ENCODE data around the gene RBFOX2. TPM values are rescaled to one million over a fixed set of nuclear protein-coding genes. Genes with fewer than 3 reads are reported as not detected.

RBFOX2 gene
- total and polyA plus RNA-seq, 2 of the 13 experiments (the other 11 are each of a cell fraction or from before 2014, with no cell fraction given): 37.3 to 40.4 TPM

DNA sequence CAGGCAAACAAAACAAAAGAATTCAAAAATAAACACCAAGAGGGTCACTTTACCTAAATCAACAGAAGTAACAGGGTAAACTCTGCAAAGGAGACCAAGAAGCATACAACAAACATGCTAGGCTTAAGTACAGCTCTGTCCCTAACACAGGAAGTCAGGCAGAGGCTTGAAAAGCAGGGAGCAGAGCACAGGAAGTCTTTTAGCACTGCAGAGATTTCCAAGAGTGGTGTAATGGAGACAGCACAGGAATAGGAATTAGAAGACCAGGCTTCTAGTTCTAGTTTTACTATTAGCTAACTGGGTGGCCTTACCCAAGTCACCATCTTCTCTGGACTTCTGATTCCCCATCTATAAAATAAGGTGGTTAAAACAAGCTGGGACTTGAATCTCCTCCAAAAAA is 1.9 kb downstream of the RBFOX2 start (continued):
- TF ChIP-seq, protein P1, sequence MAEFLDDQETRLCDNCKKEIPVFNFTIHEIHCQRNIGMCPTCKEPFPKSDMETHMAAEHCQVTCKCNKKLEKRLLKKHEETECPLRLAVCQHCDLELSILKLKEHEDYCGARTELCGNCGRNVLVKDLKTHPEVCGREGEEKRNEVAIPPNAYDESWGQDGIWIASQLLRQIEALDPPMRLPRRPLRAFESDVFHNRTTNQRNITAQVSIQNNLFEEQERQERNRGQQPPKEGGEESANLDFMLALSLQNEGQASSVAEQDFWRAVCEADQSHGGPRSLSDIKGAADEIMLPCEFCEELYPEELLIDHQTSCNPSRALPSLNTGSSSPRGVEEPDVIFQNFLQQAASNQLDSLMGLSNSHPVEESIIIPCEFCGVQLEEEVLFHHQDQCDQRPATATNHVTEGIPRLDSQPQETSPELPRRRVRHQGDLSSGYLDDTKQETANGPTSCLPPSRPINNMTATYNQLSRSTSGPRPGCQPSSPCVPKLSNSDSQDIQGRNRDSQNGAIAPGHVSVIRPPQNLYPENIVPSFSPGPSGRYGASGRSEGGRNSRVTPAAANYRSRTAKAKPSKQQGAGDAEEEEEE (CRISPR knock-in tag; IDR thresholded peaks at IDR 0.05; ENCODE audit: borderline replicate concordance): no peak
- TF ChIP-seq KAT8 (CRISPR knock-in tag; IDR thresholded peaks at IDR 0.05): 0 out of 2 replicates have a peak, but pooled peaks have one; percentile 20
- TF ChIP-seq ZNF232 (CRISPR knock-in tag; IDR thresholded peaks at IDR 0.05; ENCODE audit: borderline replicate concordance): no peak
- no peak for TF ChIP-seq SP2 (CRISPR knock-in tag; IDR thresholded peaks at IDR 0.05)
- no peak for TF ChIP-seq SP5 (CRISPR knock-in tag; IDR thresholded peaks at IDR 0.05; ENCODE audit: borderline replicate concordance, low read depth)
- TF ChIP-seq ELF1 (CRISPR knock-in tag; IDR thresholded peaks at IDR 0.05): no peak
- no peak for TF ChIP-seq AHR (CRISPR knock-in tag; IDR thresholded peaks at IDR 0.05)
- no peak for TF ChIP-seq ISL2 (CRISPR knock-in tag; IDR thresholded peaks at IDR 0.05)
- peak; percentile 85 for TF ChIP-seq GFI1 (CRISPR knock-in tag; IDR thresholded peaks at IDR 0.05; ENCODE audit: borderline replicate concordance)
- no peak for TF ChIP-seq SRY (CRISPR knock-in tag; IDR thresholded peaks at IDR 0.05)
- no peak for TF ChIP-seq ZNF570 (CRISPR knock-in tag; IDR thresholded peaks at IDR 0.05; ENCODE audit: borderline replicate concordance)
- TF ChIP-seq ZBTB7A (CRISPR knock-in tag; IDR thresholded peaks at IDR 0.05): no peak
- TF ChIP-seq GABPA (IDR thresholded peaks at IDR 0.05; ENCODE audit: low read depth, low read length): no peak
- peak; percentile 42; the same call in 1 of the 2 replicates for TF ChIP-seq GABPA (CRISPR knock-in tag; IDR thresholded peaks at IDR 0.05; ENCODE audit: low read depth)
- TF ChIP-seq KLF13 (CRISPR knock-in tag; IDR thresholded peaks at IDR 0.05): no peak
- no peak for TF ChIP-seq ZBTB7B (CRISPR knock-in tag; IDR thresholded peaks at IDR 0.05)
- no peak for TF ChIP-seq NAIF1 (CRISPR knock-in tag; IDR thresholded peaks at IDR 0.05; ENCODE audit: borderline replicate concordance)
- TF ChIP-seq STAG1 (CRISPR knock-in tag; IDR thresholded peaks at IDR 0.05): no peak
